DND-41 (cell line): ENCODE data around the gene SPRYD3.
A peak's percentile ranks its signal among the peaks of the same experiment; 100 is the strongest.
"Not testable (repeated sequence)": the region's sequence is repeated elsewhere in the genome, so short reads cannot be mapped to it uniquely, and the experiment has no call there.

ENCODE experiments used
- ATAC-seq: fragments of 200-7000 bp; cut with Tn5 transposase; 3 replicates; pipeline ENCODE4 v1.9.1; 2021; ENCODE audit warnings: low read depth; ENCODE audit not compliant: insufficient read depth
- DNase-seq: peaks from one replicate; pipeline ENCODE4 v3.0.0-alpha.2; 2020
- H2AFZ ChIP-seq: 2 replicates; pipeline ENCODE4 v1.6.0; 2012; ENCODE audit warnings: low read depth, low read length
- H3K27ac ChIP-seq: 2 replicates; pipeline ENCODE4 v1.5.1; 2012; ENCODE audit warnings: low read length, inconsistent platforms
- H3K27me3 ChIP-seq: fragments of 200-600 bp; sonication (generic); 2 replicates; pipeline ENCODE4 v1.6.0; 2012; ENCODE audit warnings: low read length, mild to moderate bottlenecking, inconsistent platforms; ENCODE audit not compliant: insufficient read depth, poor library complexity
- H3K36me3 ChIP-seq: 2 replicates; pipeline ENCODE4 v1.5.1; 2012; ENCODE audit warnings: low read length, inconsistent platforms; ENCODE audit not compliant: insufficient read depth
- H3K4me1 ChIP-seq: 2 replicates; pipeline ENCODE4 v1.5.1; 2012; ENCODE audit warnings: mild to moderate bottlenecking, low read length; ENCODE audit not compliant: insufficient read depth
- H3K4me2 ChIP-seq: 2 replicates; pipeline ENCODE4 v1.6.0; 2012; ENCODE audit warnings: mild to moderate bottlenecking, moderate library complexity, low read length, inconsistent platforms; ENCODE audit not compliant: insufficient read depth
- H3K4me3 ChIP-seq, 2 experiments: fragments of 200-600 bp in 1 of 2; shearing (Covaris generic) in 1 of 2; 2 replicates each; pipeline ENCODE4 v1.5.1; 2012 to 2016; ENCODE audit warnings: inconsistent platforms in 2 of 2, low read length in 2 of 2, mild to moderate bottlenecking in 2 of 2, low read depth in 1 of 2, moderate library complexity in 1 of 2
- H3K79me2 ChIP-seq: 2 replicates; pipeline ENCODE4 v1.6.0; 2012; ENCODE audit warnings: low read length, inconsistent platforms; ENCODE audit not compliant: insufficient read depth
- H3K9ac ChIP-seq: 2 replicates; pipeline ENCODE4 v1.6.0; 2012; ENCODE audit warnings: low read depth, mild to moderate bottlenecking, inconsistent platforms, low read length, moderate library complexity
- H3K9me3 ChIP-seq: 2 replicates; pipeline ENCODE4 v1.5.1; 2012; ENCODE audit warnings: low read length, moderate library complexity, mild to moderate bottlenecking, inconsistent platforms; ENCODE audit not compliant: insufficient read depth, severe bottlenecking
- H4K20me1 ChIP-seq: 2 replicates; pipeline ENCODE4 v1.6.0; 2012; ENCODE audit warnings: low read length; ENCODE audit not compliant: insufficient read depth
- CTCF ChIP-seq: IDR thresholded peaks from 2 replicates; pipeline ENCODE4 v1.5.1; 2012; ENCODE audit warnings: borderline replicate concordance, low read length, moderate library complexity, mild to moderate bottlenecking; ENCODE audit not compliant: poor library complexity, severe bottlenecking; ENCODE audit errors: extremely low read depth
- EZH2 ChIP-seq: IDR thresholded peaks from 3 replicates; pipeline ENCODE4 v1.6.1; 2012; ENCODE audit warnings: borderline replicate concordance, low read depth, mild to moderate bottlenecking, moderate library complexity, low read length, inconsistent platforms; ENCODE audit not compliant: severe bottlenecking

The SPRYD3 gene

GRCh38 chr12:53031616-53032015, 47.6 kb downstream of the SPRYD3 start:
- Histone ChIP-seq H3K4me3 (no peak overlapping the region), H3K4me2 (no peak overlapping the region), H3K9ac (no peak overlapping the region), H3K36me3 (peaks cover 91% of the 10 kb centered on the region), H3K27me3 (no peaks in the 10 kb centered on the region), H2AFZ (no peak overlapping the region), H3K4me1 (no peaks in the 10 kb centered on the region), H4K20me1 (peaks cover 27% of the 10 kb centered on the region; the same call in 1 of the 2 replicates), H3K79me2 (peaks cover 20% of the 10 kb centered on the region; the same call in 1 of the 2 replicates), H3K27ac (no peak overlapping the region), H3K9me3 (no peaks in the 10 kb centered on the region)
- DNase-seq (no peak), ATAC-seq (no peak)
- TF ChIP-seq EZH2, result no peak
- peak; percentile 14 for TF ChIP-seq CTCF

GRCh38 chr12:53027014-53027413, 52.2 kb downstream of the SPRYD3 start:
- ATAC-seq, H3K9me3 ChIP-seq, H2AFZ ChIP-seq, H3K27me3 ChIP-seq, H3K27ac ChIP-seq, H3K4me1 ChIP-seq, H3K4me3 ChIP-seq, H3K9ac ChIP-seq, H3K4me2 ChIP-seq: not testable (repeated sequence)
- Histone ChIP-seq H3K79me2 (peaks cover 27% of the 10 kb centered on the region; the same call in 1 of the 2 replicates), H4K20me1 (peaks cover 21% of the 10 kb centered on the region; the same call in 1 of the 2 replicates), H3K36me3 (peaks cover 92% of the 10 kb centered on the region)
- peak; percentile 32 for DNase-seq

- ATAC-seq (no peak), DNase-seq (no peak)
- no peaks in the 10 kb centered on the region for H3K9me3 ChIP-seq
- no peak overlapping the region for H3K27ac ChIP-seq
- H3K79me2 ChIP-seq, result peaks cover 27% of the 10 kb centered on the region; the same call in 1 of the 2 replicates
- H2AFZ ChIP-seq, result no peak overlapping the region
- no peaks in the 10 kb centered on the region for H3K4me1 ChIP-seq
- no peak for TF ChIP-seq CTCF
- TF ChIP-seq EZH2, result no peak
- H3K9ac ChIP-seq, result no peak overlapping the region
- H3K36me3 ChIP-seq, result peaks cover 93% of the 10 kb centered on the region
- no peaks in the 10 kb centered on the region for H3K27me3 ChIP-seq
- H4K20me1 ChIP-seq, result peaks cover 27% of the 10 kb centered on the region; the same call in 1 of the 2 replicates
- H3K4me2 ChIP-seq, result no peak overlapping the region
- H3K4me3 ChIP-seq, result no peak overlapping the region
Observed at GRCh38 chr12:53025250-53025649, 53.9 kb downstream of the SPRYD3 start.

- Histone ChIP-seq H4K20me1 (peaks cover 90% of the 10 kb centered on the region), H3K27me3 (no peaks in the 10 kb centered on the region), H3K4me3 (no peak overlapping the region), H3K9ac (no peak overlapping the region), H3K9me3 (no peaks in the 10 kb centered on the region), H3K36me3 (peaks cover 70% of the 10 kb centered on the region), H3K4me2 (no peak overlapping the region), H3K4me1 (peaks cover 17% of the 10 kb centered on the region; the same call in 1 of the 2 replicates), H2AFZ (no peak overlapping the region), H3K27ac (no peak overlapping the region), H3K79me2 (peaks cover 90% of the 10 kb centered on the region)
- DNase-seq (no peak), ATAC-seq (no peak)
- no peak for TF ChIP-seq EZH2
- TF ChIP-seq CTCF, result no peak
Observed at GRCh38 chr12:53014709-53015108, 64.5 kb downstream of the SPRYD3 start.
